PC-3 (cell line): ENCODE measurements around the gene TUBB6.

Experiments used
- EZH2 ChIP-seq: fragments of 300-600 bp; sonication (generic); IDR thresholded peaks from one replicate; pipeline ENCODE4 v1.6.1; 2017; ENCODE audit warnings: antibody characterized with exemption, mild to moderate bottlenecking, low read length; ENCODE audit not compliant: unreplicated experiment
- TF ChIP-seq, protein P1 (sequence below): fragments of 300-600 bp; sonication (generic); conservative IDR thresholded peaks from 2 replicates; pipeline ENCODE4 v1.5.1; 2017; ENCODE audit warnings: antibody characterized with exemption, low read depth, mild to moderate bottlenecking, low read length

DNA sequence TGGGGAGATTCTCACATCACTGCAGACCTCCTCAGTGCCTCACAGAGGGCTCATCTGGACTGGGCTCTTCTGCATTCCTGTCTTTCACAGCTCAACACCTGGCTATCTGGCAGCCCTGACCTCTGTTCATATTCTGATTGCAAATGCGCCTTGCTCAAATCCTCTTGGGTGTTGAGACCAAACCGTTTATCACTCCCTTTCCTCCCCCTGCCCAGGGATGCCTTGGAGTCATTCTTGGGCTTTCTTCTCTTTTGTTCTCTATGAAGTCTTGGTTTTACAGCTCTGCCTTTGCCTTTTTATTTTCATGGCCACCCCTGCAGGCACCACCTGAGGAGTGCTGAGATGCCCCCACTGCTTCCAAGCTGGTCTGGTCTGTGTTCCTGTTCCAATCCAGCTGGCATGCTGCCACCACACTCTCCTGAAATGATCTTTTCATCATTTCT is 26.3 kb downstream of the TUBB6 start:
- TF ChIP-seq, protein P1, sequence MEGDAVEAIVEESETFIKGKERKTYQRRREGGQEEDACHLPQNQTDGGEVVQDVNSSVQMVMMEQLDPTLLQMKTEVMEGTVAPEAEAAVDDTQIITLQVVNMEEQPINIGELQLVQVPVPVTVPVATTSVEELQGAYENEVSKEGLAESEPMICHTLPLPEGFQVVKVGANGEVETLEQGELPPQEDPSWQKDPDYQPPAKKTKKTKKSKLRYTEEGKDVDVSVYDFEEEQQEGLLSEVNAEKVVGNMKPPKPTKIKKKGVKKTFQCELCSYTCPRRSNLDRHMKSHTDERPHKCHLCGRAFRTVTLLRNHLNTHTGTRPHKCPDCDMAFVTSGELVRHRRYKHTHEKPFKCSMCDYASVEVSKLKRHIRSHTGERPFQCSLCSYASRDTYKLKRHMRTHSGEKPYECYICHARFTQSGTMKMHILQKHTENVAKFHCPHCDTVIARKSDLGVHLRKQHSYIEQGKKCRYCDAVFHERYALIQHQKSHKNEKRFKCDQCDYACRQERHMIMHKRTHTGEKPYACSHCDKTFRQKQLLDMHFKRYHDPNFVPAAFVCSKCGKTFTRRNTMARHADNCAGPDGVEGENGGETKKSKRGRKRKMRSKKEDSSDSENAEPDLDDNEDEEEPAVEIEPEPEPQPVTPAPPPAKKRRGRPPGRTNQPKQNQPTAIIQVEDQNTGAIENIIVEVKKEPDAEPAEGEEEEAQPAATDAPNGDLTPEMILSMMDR, result no peak
- no peak for TF ChIP-seq EZH2
